ENCODE results near the gene TMEM244. TPM values are rescaled to one million over a fixed set of nuclear protein-coding genes. Genes with fewer than 3 reads are reported as not detected.

Gene TMEM244
- total RNA-seq, 1 donor from 2014 or later: not detected

- Histone ChIP-seq H3K4me3 (no peak overlapping the region), H3K36me3 (no peaks in the 10 kb centered on the region), H3K27ac (replicated peaks) (no peak overlapping the region), H3K4me1 (no peaks in the 10 kb centered on the region), H3K27me3 (ENCODE audit: low read depth) (no peaks in the 10 kb centered on the region), H3K9me3 (replicated peaks) (peaks cover 11% of the 10 kb centered on the region)
- DNase-seq: no peak
- intact Hi-C loops (cut with micrococcal nuclease): no loop called here
- no peak for TF ChIP-seq CTCF (IDR thresholded peaks at IDR 0.05; ENCODE audit: borderline replicate concordance)
Observed at GRCh38 chr6:129902681-129903080, 41.6 kb upstream of the TMEM244 start.

DNA sequence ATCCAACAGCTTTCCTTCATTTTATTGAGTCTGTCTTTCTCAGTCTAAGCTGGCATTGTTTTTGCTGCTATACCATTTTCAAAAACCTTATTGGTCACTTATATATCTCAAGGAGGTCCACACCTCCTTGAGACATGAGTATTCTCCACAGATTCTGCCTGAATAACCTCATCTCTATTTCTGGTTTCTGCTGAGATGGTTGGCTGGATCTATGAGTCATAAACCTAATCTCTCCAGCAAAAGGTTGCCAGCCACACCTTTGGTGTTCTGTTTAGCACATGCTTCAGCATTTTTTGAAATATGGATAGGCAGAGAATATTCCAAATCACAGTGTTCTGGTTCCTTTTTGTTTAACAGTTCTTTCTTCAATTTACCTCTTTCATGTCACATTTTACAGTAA, 40.8 kb upstream of the TMEM244 start:
- no peak for TF ChIP-seq CTCF (IDR thresholded peaks at IDR 0.05; ENCODE audit: borderline replicate concordance)
- Histone ChIP-seq H3K4me1 (no peaks in the 10 kb centered on the region), H3K27me3 (ENCODE audit: low read depth) (peaks cover 4% of the 10 kb centered on the region), H3K4me3 (no peak overlapping the region), H3K9me3 (replicated peaks) (peaks cover 11% of the 10 kb centered on the region), H3K36me3 (no peaks in the 10 kb centered on the region), H3K27ac (replicated peaks) (no peak overlapping the region)
- DNase-seq: no peak
- intact Hi-C loops (cut with micrococcal nuclease): no loop called here

GRCh38 chr6:129895692-129896091, 34.6 kb upstream of the TMEM244 start:
- H3K4me1 ChIP-seq: no peaks in the 10 kb centered on the region
- H3K9me3 ChIP-seq (replicated peaks): no peaks in the 10 kb centered on the region
- TF ChIP-seq CTCF (IDR thresholded peaks at IDR 0.05; ENCODE audit: borderline replicate concordance): no peak
- no peak overlapping the region for H3K4me3 ChIP-seq
- peaks cover 11% of the 10 kb centered on the region for H3K27me3 ChIP-seq (ENCODE audit: low read depth)
- no peaks in the 10 kb centered on the region for H3K36me3 ChIP-seq
- no peak overlapping the region for H3K27ac ChIP-seq (replicated peaks)
- DNase-seq: no peak
- intact Hi-C loops (cut with micrococcal nuclease): no loop called here

DNA sequence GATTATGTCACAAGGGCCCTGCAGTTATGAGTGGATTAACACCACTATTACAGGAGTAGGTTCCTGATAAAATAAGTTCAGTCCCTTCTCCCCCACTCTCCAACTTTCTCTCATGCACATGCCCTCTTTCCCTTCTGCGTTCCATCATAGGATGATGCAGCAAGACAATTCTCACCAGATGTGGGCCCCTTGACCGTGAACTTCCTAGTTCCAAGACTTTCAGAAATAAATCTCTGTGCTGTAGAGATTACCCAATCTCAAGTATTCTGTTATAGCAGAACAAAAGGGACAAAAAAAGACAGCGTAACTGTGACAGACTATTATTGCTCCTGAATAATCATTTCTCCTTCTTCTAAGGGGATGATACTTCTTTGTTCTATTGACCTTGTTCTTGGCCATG, 33.8 kb upstream of the TMEM244 start:
- H3K4me1 ChIP-seq: no peaks in the 10 kb centered on the region
- no peak for TF ChIP-seq CTCF (IDR thresholded peaks at IDR 0.05; ENCODE audit: borderline replicate concordance)
- H3K27ac ChIP-seq (replicated peaks): no peak overlapping the region
- H3K9me3 ChIP-seq (replicated peaks): no peaks in the 10 kb centered on the region
- H3K27me3 ChIP-seq (ENCODE audit: low read depth): peaks cover 11% of the 10 kb centered on the region
- H3K4me3 ChIP-seq: no peak overlapping the region
- no peak for DNase-seq
- H3K36me3 ChIP-seq: no peaks in the 10 kb centered on the region
- intact Hi-C loops (cut with micrococcal nuclease): no loop called here

DNA sequence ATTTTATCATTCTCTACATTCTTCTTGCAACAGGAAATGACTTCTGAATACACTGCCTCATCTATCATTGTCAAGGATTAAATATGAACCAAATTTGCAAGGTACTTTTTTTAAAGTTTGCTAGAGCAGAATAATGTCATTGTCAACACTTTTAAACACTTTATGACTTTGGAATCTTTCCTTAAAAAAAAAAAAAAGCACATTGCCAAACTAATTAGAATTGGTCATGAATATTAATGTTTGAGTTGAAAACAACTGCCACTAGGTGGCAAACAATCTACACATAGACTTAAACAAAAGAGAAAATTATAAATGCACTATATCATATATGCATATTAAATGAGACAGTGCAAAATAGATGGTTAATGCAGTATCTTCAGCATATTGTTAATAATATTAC, 32.5 kb upstream of the TMEM244 start:
- DNase-seq: no peak
- no peak overlapping the region for H3K4me3 ChIP-seq
- no peaks in the 10 kb centered on the region for H3K36me3 ChIP-seq
- H3K4me1 ChIP-seq: no peaks in the 10 kb centered on the region
- H3K9me3 ChIP-seq (replicated peaks): no peaks in the 10 kb centered on the region
- H3K27ac ChIP-seq (replicated peaks): no peak overlapping the region
- intact Hi-C loops (cut with micrococcal nuclease): no loop called here
- peak; percentile 36 for TF ChIP-seq CTCF (IDR thresholded peaks at IDR 0.05; ENCODE audit: borderline replicate concordance)
- H3K27me3 ChIP-seq (ENCODE audit: low read depth): peaks cover 11% of the 10 kb centered on the region

DNA sequence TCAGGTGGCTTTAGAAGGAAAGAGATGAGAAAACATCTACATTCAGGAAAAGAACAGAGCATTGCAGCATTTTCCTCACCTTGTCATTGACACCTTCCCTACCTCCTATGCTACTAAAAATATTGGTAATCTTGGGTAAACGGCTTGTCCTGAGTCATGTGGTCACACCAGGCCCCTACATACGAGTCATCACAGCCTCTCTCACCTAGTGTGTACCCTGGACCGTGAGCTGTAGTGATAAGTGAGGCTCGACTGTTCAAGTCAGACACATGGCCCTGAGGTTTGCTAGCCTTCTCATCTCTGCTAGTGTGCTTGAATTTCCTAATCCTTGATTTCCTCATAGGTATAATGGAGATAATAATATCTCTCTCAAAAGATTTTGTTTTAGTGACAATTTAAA, 29.6 kb upstream of the TMEM244 start:
- Histone ChIP-seq H3K9me3 (replicated peaks) (no peaks in the 10 kb centered on the region), H3K4me3 (no peak overlapping the region), H3K27ac (replicated peaks) (no peak overlapping the region), H3K27me3 (ENCODE audit: low read depth) (peaks cover 7% of the 10 kb centered on the region), H3K36me3 (no peaks in the 10 kb centered on the region), H3K4me1 (no peaks in the 10 kb centered on the region)
- intact Hi-C loops (cut with micrococcal nuclease): no loop called here
- DNase-seq: no peak
- no peak for TF ChIP-seq CTCF (IDR thresholded peaks at IDR 0.05; ENCODE audit: borderline replicate concordance)

All from left ventricle myocardium inferior (tissue), 1 donor.